ENCODE measurements around the gene STXBP1. TPM values are rescaled to one million over a fixed set of nuclear protein-coding genes. Genes with fewer than 3 reads are reported as not detected.

STXBP1 gene
- total and polyA plus RNA-seq, 2 of the 4 experiments (the other 2 are of a cell fraction), result 15.8 to 22.6 TPM

DNA sequence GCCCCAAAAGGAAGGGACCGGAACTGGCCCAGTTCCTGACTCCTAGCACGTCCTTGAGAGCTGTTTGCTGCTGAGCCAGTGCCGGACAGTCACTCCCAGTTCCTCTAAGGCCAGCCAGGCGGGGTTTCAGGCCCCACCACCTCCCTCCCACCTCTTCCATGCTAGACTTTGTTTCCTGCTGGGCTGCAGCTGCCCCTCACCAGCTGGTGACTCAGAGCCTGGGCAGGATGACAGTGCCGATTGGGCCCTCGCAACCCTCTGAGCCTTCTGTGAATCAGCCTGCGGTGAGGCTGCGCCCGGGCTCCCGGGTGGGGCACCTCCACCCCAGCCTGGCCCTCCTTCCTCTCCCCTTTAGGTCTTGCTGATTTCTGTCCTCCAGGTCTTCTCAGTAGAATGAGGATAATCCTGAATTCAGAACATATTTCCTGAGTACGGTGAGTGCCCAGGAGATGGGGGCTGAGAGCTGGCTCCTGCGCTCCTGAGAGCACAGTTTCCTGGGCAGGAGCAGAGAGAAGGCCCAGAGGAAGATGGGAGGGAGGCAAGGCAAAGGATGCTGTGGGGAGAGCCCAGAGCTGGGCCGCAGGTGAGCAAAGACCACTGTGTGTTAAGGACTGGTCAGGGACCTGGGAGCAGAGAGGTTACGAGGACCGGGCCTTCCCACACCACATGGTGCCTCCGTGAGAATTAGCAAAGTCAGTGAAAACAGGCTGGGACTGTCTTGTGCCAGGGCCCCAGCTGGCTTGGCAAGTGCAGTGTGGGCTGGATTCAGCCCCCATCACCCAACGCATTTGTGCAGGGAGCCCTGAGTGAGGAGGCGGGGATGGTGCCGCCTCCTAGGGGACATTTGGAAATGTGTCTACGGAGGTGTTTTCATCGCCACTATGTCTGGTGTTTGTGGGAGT lies 32.9 kb upstream of the STXBP1 start:
- Histone ChIP-seq H2BK5ac (ENCODE audit: low read depth, low read length, poor library complexity, severe bottlenecking) (peak overlapping the region; percentile 98), H2BK20ac (ENCODE audit: low read depth, low read length) (peak overlapping the region; percentile 98), H2BK120ac (ENCODE audit: low read depth, low read length) (peak overlapping the region; percentile 96), H3K9me1 (ENCODE audit: insufficient read depth, low read length) (peaks cover 24% of the 10 kb centered on the region), H3K79me1 (ENCODE audit: low read depth in 1 of 2, low read length in 2 of 2) (peaks cover 24 to 70% of the 10 kb centered on the region in 2 experiments), H3K14ac (replicated peaks; ENCODE audit: low read depth, low read length) (peak overlapping the region; percentile 96), H3K36me3 (ENCODE audit: control insufficient read depth, insufficient read depth, low read length) (no peaks in the 10 kb centered on the region), H2BK15ac (ENCODE audit: low read depth, low read length) (peak overlapping the region; percentile 96), H3K9me3 (ENCODE audit: control insufficient read depth, insufficient read depth, low read length) (no peaks in the 10 kb centered on the region), H2AK9ac (replicated peaks; ENCODE audit: low read depth, low read length, poor library complexity) (peak overlapping the region; percentile 100), H3K27ac (ENCODE audit: insufficient read depth, low read length) (peak overlapping the region; percentile 93), H2AK5ac (ENCODE audit: low read depth, low read length) (peak overlapping the region; percentile 99), H4K8ac (ENCODE audit: low read depth in 2 of 2, low read length in 2 of 2) (peak overlapping the region; percentile 94 to 99), H3K56ac (ENCODE audit: extremely low read depth, insufficient read depth, low read length) (peak overlapping the region; percentile 98), H3K4ac (ENCODE audit: low read depth, low read length) (peak overlapping the region; percentile 97), H4K91ac (ENCODE audit: insufficient read depth, low read depth, low read length) (peak overlapping the region; percentile 100), H4K5ac (ENCODE audit: low read depth, low read length) (peak overlapping the region; percentile 96), H3K4me1 (ENCODE audit: control insufficient read depth, insufficient read depth, low read length) (peaks cover 25% of the 10 kb centered on the region), H3K18ac (ENCODE audit: low read depth, low read length) (peak overlapping the region; percentile 95), H3K27me3 (ENCODE audit: control insufficient read depth, insufficient read depth, low read length) (no peaks in the 10 kb centered on the region), H3K4me3 (ENCODE audit: insufficient read depth, low read depth, low read length) (peak overlapping the region; percentile 33), H3K4me2 (ENCODE audit: low read depth, low read length) (peak overlapping the region; percentile 78), H2AFZ (replicated peaks; ENCODE audit: low read length, poor library complexity) (peak overlapping the region; percentile 83), H3K9ac (ENCODE audit: low read depth, low read length) (peak overlapping the region; percentile 78), H4K20me1 (ENCODE audit: insufficient read depth, low read length) (no peaks in the 10 kb centered on the region), H3K23ac (ENCODE audit: low read depth, low read length) (peak overlapping the region; percentile 94)
- BruUV-seq (replicated peaks), result TSS peak; percentile 52
- intact Hi-C loops (cut with micrococcal nuclease) (loop anchor here (2.0 kb wide), 1 partner anchor 58 kb away; no protein-coding TSS in a partner anchor), dilution Hi-C loops (cut with HindIII; ENCODE audit: low sequenced_read_pairs, unreplicated experiment) (no loop called here), in situ Hi-C loops (cut with MboI; ENCODE audit: low sequenced_read_pairs) (no loop called here)
- 9% methylated on average over 4 of the region's 21 CpGs; no CpG with 5 or more reads in 1 of the 2 experiments for WGBS, 2 experiments (ENCODE audit: extremely low coverage in 2 of 2, insufficient read length in 1 of 2)
- CTCF ChIA-PET, result interaction anchor here (0.8 to 1.0 kb wide), 3 partner anchors 10 to 88 kb away, joined by 3 read pairs; no protein-coding TSS in a partner anchor
- peak; percentile 92 for ATAC-seq (ENCODE audit: low read depth)
- POLR2A ChIA-PET (ENCODE audit: unreplicated experiment), result interaction anchor here (0.6 to 1.8 kb wide), 4 partner anchors 9 to 405 kb away, joined by 3 to 7 read pairs (median 3); no protein-coding TSS in a partner anchor
- DNase-seq, result peak; percentile 98
- TF ChIP-seq CHD1 (IDR thresholded peaks at IDR 0.05; ENCODE audit: low read depth, low read length) (no peak), MAZ (IDR thresholded peaks at IDR 0.05; ENCODE audit: borderline replicate concordance, low read depth, low read length) (peak; percentile 98), BHLHE40 (IDR thresholded peaks at IDR 0.05; ENCODE audit: low read depth, low read length) (peak; percentile 65; the same call in 1 of the 2 replicates), POLR2A (IDR thresholded peaks at IDR 0.05; ENCODE audit: low read depth, low read length) (0 out of 2 replicates have a peak, but pooled peaks have one; percentile 15), RFX5 (IDR thresholded peaks at IDR 0.05; ENCODE audit: low read depth, low read length) (no peak), SMC3 (IDR thresholded peaks at IDR 0.05; ENCODE audit: low read depth, low read length) (no peak), MXI1 (IDR thresholded peaks at IDR 0.05; ENCODE audit: borderline replicate concordance, low read depth, low read length) (no peak; the same call in 1 of the 2 replicates), RAD21 (IDR thresholded peaks at IDR 0.05; ENCODE audit: low read length) (peak; percentile 37; the same call in 1 of the 2 replicates), FOS (IDR thresholded peaks at IDR 0.05; ENCODE audit: low read depth, low read length) (peak; percentile 99), CEBPB (IDR thresholded peaks at IDR 0.05; ENCODE audit: low read depth, low read length) (peak; percentile 52)
- TF ChIP-seq, protein P1, sequence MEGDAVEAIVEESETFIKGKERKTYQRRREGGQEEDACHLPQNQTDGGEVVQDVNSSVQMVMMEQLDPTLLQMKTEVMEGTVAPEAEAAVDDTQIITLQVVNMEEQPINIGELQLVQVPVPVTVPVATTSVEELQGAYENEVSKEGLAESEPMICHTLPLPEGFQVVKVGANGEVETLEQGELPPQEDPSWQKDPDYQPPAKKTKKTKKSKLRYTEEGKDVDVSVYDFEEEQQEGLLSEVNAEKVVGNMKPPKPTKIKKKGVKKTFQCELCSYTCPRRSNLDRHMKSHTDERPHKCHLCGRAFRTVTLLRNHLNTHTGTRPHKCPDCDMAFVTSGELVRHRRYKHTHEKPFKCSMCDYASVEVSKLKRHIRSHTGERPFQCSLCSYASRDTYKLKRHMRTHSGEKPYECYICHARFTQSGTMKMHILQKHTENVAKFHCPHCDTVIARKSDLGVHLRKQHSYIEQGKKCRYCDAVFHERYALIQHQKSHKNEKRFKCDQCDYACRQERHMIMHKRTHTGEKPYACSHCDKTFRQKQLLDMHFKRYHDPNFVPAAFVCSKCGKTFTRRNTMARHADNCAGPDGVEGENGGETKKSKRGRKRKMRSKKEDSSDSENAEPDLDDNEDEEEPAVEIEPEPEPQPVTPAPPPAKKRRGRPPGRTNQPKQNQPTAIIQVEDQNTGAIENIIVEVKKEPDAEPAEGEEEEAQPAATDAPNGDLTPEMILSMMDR (conservative IDR thresholded peaks at IDR 0.05; ENCODE audit: low read depth, low read length), result peak; percentile 38
- TF ChIP-seq, protein P2, sequence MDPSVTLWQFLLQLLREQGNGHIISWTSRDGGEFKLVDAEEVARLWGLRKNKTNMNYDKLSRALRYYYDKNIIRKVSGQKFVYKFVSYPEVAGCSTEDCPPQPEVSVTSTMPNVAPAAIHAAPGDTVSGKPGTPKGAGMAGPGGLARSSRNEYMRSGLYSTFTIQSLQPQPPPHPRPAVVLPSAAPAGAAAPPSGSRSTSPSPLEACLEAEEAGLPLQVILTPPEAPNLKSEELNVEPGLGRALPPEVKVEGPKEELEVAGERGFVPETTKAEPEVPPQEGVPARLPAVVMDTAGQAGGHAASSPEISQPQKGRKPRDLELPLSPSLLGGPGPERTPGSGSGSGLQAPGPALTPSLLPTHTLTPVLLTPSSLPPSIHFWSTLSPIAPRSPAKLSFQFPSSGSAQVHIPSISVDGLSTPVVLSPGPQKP (IDR thresholded peaks at IDR 0.05; ENCODE audit: borderline replicate concordance, low read depth, low read length), result no peak
- TF ChIP-seq, protein P3, sequence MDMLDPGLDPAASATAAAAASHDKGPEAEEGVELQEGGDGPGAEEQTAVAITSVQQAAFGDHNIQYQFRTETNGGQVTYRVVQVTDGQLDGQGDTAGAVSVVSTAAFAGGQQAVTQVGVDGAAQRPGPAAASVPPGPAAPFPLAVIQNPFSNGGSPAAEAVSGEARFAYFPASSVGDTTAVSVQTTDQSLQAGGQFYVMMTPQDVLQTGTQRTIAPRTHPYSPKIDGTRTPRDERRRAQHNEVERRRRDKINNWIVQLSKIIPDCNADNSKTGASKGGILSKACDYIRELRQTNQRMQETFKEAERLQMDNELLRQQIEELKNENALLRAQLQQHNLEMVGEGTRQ (IDR thresholded peaks at IDR 0.05; ENCODE audit: low read depth, low read length), result no peak
